Medulla oblongata (tissue), 1 donor: Measurements from ENCODE around the gene PHACTR1.

Experiments
- DNase-seq: peaks from one replicate; pipeline ENCODE4 v3.0.0-alpha.2; 2015; ENCODE audit errors: extremely low spot score

The PHACTR1 gene

DNA sequence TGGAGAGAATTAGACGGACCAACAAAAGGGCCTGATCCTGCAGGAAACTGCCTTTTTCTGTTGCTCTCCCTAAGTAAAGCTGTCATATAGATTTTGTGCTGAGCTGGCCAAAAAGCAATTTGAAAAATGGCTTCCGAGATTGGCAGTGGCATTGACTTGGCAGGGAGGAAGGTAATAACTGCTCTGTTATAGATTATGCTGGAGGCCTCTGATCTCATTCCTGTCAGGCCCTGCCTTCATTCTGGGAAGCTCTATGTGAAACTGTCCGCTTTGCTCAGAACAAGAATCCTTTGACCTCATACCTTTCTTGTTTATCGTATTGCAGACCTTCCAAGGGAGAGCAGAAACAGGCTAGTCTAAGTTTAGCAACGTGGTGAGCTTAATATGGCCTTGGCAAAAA lies 234.4 kb downstream of the PHACTR1 start:
- no peak for DNase-seq

GRCh38 chr6:12951415-12951814 lies 234.8 kb downstream of the PHACTR1 start:
- DNase-seq: no peak

GRCh38 chr6:12952318-12952717 lies 235.8 kb downstream of the PHACTR1 start:
- DNase-seq: no peak

DNA sequence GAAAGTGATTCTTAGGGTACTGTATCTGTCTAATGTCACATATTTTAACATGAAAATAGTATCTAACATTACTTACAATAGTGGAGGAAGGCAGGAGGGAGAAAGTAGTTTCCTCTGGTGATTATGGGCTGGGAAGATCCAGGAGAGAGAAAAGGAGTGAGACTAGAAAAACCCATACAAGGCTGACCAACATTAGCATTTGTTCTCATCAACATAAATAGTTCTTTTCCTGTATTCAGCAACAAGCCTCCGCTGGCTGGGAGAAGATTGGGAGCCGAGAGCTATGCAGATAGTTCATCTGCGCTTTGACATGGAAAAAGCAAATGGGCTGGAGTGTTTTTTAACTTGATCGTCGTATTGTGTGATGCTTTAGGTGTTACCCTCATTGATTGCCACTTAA lies 239.4 kb downstream of the PHACTR1 start:
- no peak for DNase-seq

GRCh38 chr6:12956991-12957320 lies 240.4 kb downstream of the PHACTR1 start:
- no peak for DNase-seq

- DNase-seq: peak; percentile 89
Observed at GRCh38 chr6:12957321-12958051, 240.9 kb downstream of the PHACTR1 start.

DNA sequence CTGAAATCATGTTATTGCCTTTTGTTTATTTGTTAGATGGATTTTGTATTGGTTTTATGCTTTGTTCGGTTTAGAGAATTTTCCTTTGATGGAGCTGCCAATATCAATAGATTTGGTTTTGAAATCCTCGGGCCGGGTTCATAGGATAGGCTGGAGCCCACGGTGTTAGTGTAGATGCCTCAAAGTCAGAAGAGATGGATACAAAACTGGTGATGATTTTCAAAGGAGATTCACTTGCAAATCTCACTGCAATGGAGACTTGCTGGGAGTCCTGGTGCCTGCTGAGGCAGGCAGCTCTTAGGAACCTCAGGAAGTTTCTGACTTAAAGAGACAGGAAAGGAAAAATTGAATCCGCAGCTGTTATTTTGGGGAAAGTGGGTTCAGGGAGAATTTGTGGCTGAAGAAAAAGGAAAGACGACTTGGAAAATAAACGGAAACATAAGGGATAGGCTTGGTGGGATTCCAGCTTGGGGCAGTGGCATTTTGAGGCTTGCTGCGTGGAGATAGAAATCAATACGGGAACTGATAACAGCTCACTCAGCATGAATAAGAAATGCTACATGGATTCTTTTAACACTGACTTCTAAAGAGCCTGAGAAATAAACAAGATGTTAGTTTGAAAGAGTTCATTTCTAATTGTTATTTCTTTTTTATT lies 241.6 kb downstream of the PHACTR1 start:
- peak; percentile 63 for DNase-seq

DNA sequence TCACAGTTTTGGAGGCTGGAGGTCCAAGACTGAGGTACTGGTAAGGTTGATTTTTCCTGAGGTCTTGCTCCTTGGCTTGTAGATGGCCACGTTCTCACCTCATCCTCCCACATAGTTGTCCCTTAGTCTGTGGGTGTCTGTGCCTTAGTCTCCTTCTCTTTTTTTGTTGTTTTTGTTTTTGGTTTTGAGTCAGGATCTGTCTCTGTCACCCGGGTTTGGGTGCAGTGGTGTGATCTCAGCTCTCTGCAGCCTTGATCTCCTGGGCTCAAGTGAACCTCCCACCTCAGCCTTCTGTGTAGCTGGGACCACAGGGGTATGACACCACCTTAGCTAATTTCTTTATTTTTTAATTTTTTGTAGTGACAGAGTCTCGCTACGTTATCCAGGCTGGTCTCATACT lies 245.2 kb downstream of the PHACTR1 start:
- DNase-seq: no peak

DNA sequence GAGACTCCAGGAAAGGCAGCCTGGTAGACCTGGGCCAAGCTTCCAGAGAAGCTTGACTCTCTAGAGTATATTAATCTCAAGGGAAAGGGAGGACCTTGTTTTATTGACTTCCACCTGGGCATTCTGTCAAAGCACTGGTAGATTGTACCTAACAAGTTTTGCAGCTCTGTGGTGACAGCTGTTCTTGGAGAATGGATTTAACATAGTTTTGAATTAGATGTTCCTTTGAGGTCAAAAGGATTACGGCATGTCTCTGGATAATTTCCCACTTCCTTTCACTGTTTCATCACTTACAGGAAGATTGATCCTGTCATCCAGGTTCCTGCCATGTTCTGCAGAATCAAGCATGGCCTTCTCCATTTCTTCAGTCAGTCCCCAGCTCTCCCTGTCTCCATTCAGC lies 246.0 kb downstream of the PHACTR1 start:
- DNase-seq: no peak

DNA sequence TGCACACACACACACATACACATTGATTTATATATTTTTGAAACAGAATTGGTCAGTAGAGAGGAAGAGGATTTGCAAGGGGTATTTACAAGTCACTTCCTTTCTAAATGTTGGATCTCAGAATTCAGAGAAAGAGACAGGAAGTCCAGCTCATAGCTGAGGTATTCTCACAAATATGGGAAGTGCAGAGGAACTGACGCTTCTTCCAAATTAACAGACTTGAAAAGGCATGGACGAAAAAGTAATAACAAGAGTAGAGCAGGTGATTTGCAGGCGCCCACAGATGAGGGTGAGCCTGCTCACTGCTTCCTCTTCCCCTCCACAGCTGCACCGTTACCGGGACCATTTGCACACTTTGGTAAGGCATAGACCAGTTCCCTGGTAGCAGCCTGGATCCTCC lies 246.4 kb downstream of the PHACTR1 start:
- DNase-seq: peak; percentile 18

DNA sequence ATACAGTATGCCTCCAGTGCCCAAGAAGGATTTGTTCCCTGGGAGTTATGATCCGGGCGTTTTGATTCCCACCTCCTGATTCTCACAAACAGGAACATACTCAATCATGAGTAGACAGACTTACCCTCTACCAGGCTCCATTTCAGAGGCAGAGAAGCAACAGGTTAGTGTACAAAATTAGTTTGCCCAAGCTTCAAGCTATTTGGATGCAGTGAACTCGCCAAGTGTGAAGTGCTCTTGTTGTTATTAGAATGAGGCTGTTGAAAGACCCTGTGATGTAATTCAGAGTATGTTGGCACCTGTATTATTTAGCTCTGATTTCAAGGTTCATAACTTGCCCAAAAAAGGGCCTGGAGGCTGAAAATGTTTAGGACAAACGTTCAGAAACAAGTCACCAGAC lies 247.0 kb downstream of the PHACTR1 start:
- DNase-seq: no peak

- no peak for DNase-seq
Observed at GRCh38 chr6:12967686-12968085, 251.1 kb downstream of the PHACTR1 start.

DNA sequence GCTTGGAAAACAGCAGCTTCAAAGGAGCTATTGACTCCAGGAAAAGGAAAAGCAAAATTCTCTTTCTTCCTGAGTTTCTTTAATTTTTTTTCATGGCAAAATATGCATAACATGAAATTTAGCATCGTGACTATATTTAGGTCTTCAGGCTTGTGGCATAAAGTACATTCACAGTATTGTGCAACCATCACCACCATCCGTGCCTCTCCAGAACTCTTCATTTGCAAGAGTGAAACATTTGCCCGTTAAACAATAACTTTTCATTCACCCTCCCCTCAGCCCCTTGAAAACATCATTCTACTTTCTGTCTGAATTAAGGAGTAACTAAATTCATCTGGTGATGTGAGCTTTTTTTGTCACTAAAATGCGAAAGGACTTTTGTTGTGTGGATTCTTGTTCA lies 251.7 kb downstream of the PHACTR1 start:
- DNase-seq: no peak

DNA sequence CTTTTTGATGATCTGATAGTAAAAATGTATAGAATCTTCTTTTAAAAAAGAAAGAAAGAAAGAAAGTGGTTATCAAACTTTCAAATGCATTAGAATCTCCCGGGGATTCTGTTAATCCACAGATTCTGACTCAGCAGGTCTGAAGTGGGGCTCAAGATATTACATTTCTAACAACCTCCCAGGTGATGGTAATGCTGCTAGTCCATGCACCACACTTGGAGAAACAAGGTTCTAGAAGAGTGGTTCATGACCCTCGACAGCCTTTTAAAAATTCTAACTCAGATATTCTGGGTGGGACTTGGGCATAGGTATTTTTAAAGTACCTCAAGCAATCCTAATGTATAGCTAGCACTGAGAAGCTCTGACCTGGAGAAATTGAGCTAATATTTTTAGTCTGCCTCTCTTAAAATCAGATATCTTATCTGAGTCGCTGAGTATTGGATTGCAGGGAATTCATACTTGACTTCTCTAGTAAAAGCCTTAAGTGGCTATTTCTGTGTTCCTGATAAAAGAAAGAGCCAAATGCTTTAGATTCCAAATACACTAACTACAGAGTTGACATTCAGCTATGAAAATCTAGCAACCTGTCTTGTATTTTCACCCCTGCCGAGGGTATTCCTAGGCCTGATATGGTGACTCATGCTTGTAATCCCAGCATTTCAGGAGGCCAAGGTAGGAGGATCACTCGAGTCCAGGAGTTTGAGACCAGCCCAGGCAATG lies 252.4 kb downstream of the PHACTR1 start:
- no peak for DNase-seq

DNA sequence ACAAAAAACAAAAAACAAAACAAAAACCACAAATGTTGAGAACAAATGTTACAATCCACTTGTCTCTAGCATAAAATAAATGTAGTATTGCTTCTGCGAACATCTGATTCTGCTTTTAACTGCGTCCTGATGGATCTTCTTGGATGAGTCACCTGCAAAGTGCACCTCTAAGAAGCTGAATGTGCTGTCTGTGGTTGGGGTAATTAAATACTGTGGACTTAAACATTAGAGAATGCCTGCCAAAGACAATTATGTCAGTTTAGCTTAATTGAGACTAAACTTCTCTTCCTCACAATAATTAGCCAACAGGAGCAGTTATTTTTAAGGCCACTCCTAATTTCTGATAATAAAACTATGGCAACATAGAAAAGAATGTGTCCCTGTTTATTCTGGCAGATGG lies 253.4 kb downstream of the PHACTR1 start:
- no peak for DNase-seq

- DNase-seq: no peak
Observed at GRCh38 chr6:12973386-12973785, 256.8 kb downstream of the PHACTR1 start.

GRCh38 chr6:12974551-12974950 lies 258.0 kb downstream of the PHACTR1 start:
- DNase-seq: no peak

DNA sequence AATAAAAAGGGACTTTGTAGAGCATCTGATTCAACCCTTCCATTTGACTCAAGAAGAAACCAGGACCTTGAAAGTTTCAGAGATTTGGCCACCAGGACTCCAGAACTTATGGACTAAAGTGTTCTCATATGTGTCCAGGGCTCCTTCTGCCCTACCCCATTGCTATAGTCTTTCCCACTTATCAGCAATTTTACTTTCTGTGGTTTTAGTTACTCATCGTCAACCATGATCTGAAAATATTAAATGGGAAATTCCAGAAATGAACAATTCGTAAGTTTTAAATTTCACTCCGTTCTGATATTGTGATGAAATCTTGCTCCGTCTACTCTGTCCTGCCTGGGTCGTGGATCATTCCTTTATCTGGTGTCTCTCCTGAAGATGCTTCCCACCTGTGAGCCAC lies 259.8 kb downstream of the PHACTR1 start:
- no peak for DNase-seq

- no peak for DNase-seq
Observed at GRCh38 chr6:12977206-12977605, 260.6 kb downstream of the PHACTR1 start.

GRCh38 chr6:12977806-12978205 lies 261.2 kb downstream of the PHACTR1 start:
- no peak for DNase-seq

- no peak for DNase-seq
Observed at GRCh38 chr6:12980741-12981140, 264.2 kb downstream of the PHACTR1 start.

DNA sequence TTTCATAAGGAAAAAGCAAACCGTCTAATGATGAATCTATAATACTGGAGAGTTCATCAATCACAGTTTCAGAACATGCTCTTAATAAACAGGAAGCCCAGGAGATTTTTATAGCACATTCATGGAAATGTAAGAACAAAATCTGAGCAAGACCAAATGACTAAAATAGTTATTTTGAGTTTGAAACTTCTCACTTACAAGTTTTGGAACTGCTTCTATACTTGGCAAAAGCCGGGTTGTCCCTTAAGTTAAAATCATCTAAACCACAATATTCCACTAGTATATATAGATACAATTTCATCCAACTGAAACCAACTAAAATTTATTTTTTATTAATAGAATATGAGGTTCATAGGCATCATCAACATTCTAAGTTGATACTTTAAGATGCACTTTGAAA lies 268.2 kb downstream of the PHACTR1 start:
- no peak for DNase-seq

- DNase-seq: no peak
Observed at GRCh38 chr6:12987783-12988182, 271.2 kb downstream of the PHACTR1 start.
